GM12864 (cell line): ENCODE results near the gene EXOSC2.

Experiments used
- DNase-seq: peaks from one replicate; pipeline ENCODE4 v3.0.0-alpha.2; 2011; ENCODE audit warnings: low read depth
- H3K4me3 ChIP-seq: 2 replicates; pipeline ENCODE4 v1.5.1; 2011; ENCODE audit warnings: mild to moderate bottlenecking, low read depth, low read length, control low read depth
- CTCF ChIP-seq: IDR thresholded peaks from 2 replicates; pipeline ENCODE4 v1.5.1; 2011; ENCODE audit warnings: low read depth, mild to moderate bottlenecking, moderate library complexity, low read length, control low read depth, inconsistent platforms; ENCODE audit errors: missing control alignments

Gene EXOSC2

GRCh38 chr9:130663977-130664250 lies 29.7 kb upstream of the EXOSC2 start:
- TF ChIP-seq CTCF: no peak
- DNase-seq: no peak
- no peak overlapping the region for H3K4me3 ChIP-seq

- TF ChIP-seq CTCF: no peak
- DNase-seq: no peak
- H3K4me3 ChIP-seq: no peak within 1 kb of the TSS
Observed at GRCh38 chr9:130664251-130665028, 29.1 kb upstream of the EXOSC2 start, which contains the start of gene PRDM12. Gene PRDM12, plus strand, starts transcription at chr9:130664594. Its CDS starts 60 bp downstream, at chr9:130664654.

GRCh38 chr9:130665029-130665430 lies 28.6 kb upstream of the EXOSC2 start:
- no peak for DNase-seq
- H3K4me3 ChIP-seq: no peak overlapping the region
- no peak for TF ChIP-seq CTCF

- no peak for TF ChIP-seq CTCF
- no peak overlapping the region for H3K4me3 ChIP-seq
- no peak for DNase-seq
Observed at GRCh38 chr9:130665431-130666392, 27.9 kb upstream of the EXOSC2 start.

- TF ChIP-seq CTCF: no peak
- no peak for DNase-seq
Observed at GRCh38 chr9:130666393-130667119, 27.0 kb upstream of the EXOSC2 start.

GRCh38 chr9:130667120-130667435 lies 26.5 kb upstream of the EXOSC2 start:
- no peak for DNase-seq
- no peak overlapping the region for H3K4me3 ChIP-seq
- TF ChIP-seq CTCF: no peak

More at GRCh38 chr9:130666393-130667119, 27.0 kb upstream of the EXOSC2 start:
- H3K4me3 ChIP-seq: no peak overlapping the region
